Aorta (tissue), 5 donors: Measurements from ENCODE around the gene KIAA0930. TPM values are rescaled to one million over a fixed set of nuclear protein-coding genes. Genes with fewer than 3 reads are reported as not detected.
A peak's percentile ranks its signal among the peaks of the same experiment; 100 is the strongest.

Source experiments
- ATAC-seq: fragments of 200-7000 bp; cut with Tn5 transposase; one replicate; pipeline ENCODE4 v1.9.1; 2022; ENCODE audit warnings: moderate library complexity; ENCODE audit not compliant: low FRiP score
- DNase-seq, 2 donors: peaks; one replicate each; pipeline ENCODE4 v3.0.0-alpha.2; 2020
- H3K27ac ChIP-seq, 2 donors: one replicate each; pipeline ENCODE4 v1.5.1; 2013; ENCODE audit warnings: low read length in 2 of 2, mild to moderate bottlenecking in 2 of 2, moderate library complexity in 2 of 2, control low read depth in 1 of 2, inconsistent platforms in 1 of 2, low read depth in 1 of 2
- H3K27me3 ChIP-seq, 2 donors: one replicate each; pipeline ENCODE4 v1.6.1; 2013; ENCODE audit warnings: control low read depth in 1 of 2, low read length in 1 of 2, mild to moderate bottlenecking in 1 of 2, moderate library complexity in 1 of 2; ENCODE audit not compliant: insufficient read depth in 2 of 2, control insufficient read depth in 1 of 2
- H3K36me3 ChIP-seq, 2 donors: one replicate each; pipeline ENCODE4 v1.6.1; 2013; ENCODE audit warnings: control low read depth in 1 of 2, low read length in 1 of 2, mild to moderate bottlenecking in 1 of 2; ENCODE audit not compliant: insufficient read depth in 2 of 2, control insufficient read depth in 1 of 2
- H3K4me1 ChIP-seq, 2 donors: one replicate each; pipeline ENCODE4 v1.6.1; 2013; ENCODE audit warnings: low read length in 2 of 2, control low read depth in 1 of 2, mild to moderate bottlenecking in 1 of 2, moderate library complexity in 1 of 2; ENCODE audit not compliant: insufficient read depth in 2 of 2, control insufficient read depth in 1 of 2
- H3K4me3 ChIP-seq, 2 donors: one replicate each; pipeline ENCODE4 v1.5.1; 2013; ENCODE audit warnings: low read length in 2 of 2, control low read depth in 1 of 2, mild to moderate bottlenecking in 1 of 2
- H3K9me3 ChIP-seq: one replicate; pipeline ENCODE4 v1.6.1; 2013; ENCODE audit warnings: mild to moderate bottlenecking, low read length; ENCODE audit not compliant: control insufficient read depth
- WGBS, 2 donors: extraction: QIAGEN DNeasy Blood & Tissue Kit; methylation state at CpG; one replicate each; pipeline ENCODE4 v1.1.7; 2013; 5-methylcytosine and 5-hydroxymethylcytosine counted together
- intact Hi-C, 2 donors: fragments of 100-400 bp; cut with DNase I; formaldehyde crosslinking; loops; one replicate each; pipeline versions ENCODE4 v1.14.2 to v1.15.0; 2022
- polyA plus RNA-seq, 2 donors: library from polyadenylated mRNA; stranded (reverse); fragments of 200-250 nt; gene quantifications; one replicate each; pipeline ENCODE4 v1.2.3, GENCODE V29; 2013
- total RNA-seq, 2 donors: library from RNA; stranded (reverse); fragmentation: NEBNext Ultra II Directional; extraction: Animal tissue kit (Norgen Biotek cat#: 25700); gene quantifications; one replicate each; pipeline ENCODE4 v1.2.1, GENCODE V29; 2021
- donor health status: healthy with polysubstance abuse.
- donor health status: Bipolar disorder and iron deficiency.
- donor health status: DM: no; HTN: no; CAD: no.
- donor health status: DM: no; HTN: no; CAD: no.
- donor health status: DM: yes; HTN: yes; CAD: no.

The KIAA0930 gene
- total and polyA plus RNA-seq, 4 donors, result 36.6 to 101 (median 65.3) TPM

DNA sequence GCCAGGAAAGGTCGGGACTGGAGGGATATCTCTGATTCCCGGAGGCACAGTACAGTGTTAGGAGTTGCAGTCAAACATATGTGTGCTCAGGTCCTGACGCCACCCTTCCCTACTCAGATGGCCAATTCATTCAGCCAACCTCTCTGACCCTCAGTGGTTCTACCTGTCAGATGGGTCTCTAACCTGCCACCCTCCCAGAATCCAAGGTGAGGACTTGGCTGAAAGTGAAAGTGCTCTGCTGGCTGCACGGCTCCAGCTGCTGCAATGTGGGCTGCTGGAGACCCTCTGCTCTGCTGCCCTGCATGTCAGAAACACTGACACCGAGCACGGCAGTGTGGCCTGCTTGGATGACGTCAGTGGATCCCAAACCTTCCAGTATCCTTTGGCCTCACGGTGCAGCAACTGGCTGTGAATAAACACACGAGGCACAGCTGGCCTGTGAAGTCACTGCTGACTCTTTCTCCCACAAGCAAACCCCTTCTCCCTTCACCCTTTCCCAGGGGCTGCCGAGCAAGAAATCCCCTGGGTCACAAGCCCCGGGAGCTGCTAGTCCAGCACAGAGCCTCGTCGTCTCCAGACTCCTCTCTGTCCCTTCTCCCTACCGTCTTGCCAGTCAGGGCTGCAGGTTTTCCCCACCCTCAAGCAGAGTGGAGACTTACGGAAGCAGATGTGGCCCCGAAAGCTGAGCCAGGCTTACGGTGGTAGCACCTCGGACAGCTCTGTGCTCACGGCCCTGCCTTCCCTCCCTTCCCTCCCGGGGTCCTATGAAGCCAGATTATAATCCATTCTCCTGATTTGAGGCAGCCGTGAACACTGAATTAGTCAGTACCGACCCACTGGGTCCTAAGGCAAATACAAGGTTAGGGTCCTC, 24.3 kb downstream of the KIAA0930 start:
- no peak overlapping the region for H3K27ac ChIP-seq
- H3K4me1 ChIP-seq, result no peaks in the 10 kb centered on the region
- H3K36me3 ChIP-seq, result no peaks in the 10 kb centered on the region
- ATAC-seq (no peak), DNase-seq (peak; percentile 32 to 54)
- H3K4me3 ChIP-seq, result no peak overlapping the region
- no peaks in the 10 kb centered on the region for H3K9me3 ChIP-seq
- intact Hi-C loops, result no loop called here
- WGBS, 2 donors, result 39 to 41% methylated on average over 22 of the region's 22 CpGs
- H3K27me3 ChIP-seq, result no peaks in the 10 kb centered on the region

DNA sequence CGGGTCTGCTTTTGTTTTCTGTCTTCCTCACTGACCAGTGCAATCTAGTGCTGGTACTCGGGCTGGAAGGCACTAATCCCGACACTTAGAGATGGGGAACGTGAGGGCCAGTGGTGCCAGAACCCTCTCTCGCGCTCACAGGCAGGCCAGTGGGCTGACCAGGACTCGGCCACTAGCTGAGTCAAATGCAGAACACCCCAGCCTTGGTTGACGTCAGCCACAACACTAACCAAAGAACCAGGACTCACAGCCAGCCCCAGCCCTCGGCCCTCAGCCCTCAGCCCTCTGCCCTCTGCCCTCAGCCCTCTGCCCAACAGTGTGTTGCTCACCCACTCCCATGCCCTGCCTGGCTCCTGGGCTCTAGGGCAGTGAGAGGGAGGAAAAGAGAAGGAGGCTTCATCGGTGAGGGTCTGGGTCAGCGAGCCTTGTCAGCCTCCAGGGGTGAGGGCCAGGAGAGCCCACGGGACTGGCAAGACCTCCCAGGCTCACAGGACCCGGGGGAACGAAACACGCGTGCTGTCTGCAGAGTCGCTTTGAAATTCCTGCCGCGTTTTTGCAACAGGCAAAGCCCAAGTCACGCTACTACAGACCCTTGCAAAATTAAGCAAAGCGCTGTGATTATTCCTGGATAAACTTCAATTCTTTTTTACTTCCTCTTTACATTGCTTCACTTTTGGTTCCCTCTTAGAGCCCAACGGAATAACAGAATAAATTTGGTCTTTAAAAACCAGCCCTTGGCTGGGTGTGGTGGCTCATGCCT, 27.5 kb downstream of the KIAA0930 start:
- H3K36me3 ChIP-seq, result no peaks in the 10 kb centered on the region
- peak overlapping the region; percentile 49 to 64 for H3K27ac ChIP-seq
- peak overlapping the region; percentile 22 to 30 for H3K4me3 ChIP-seq
- intact Hi-C loops, result no loop called here
- H3K27me3 ChIP-seq, result no peaks in the 10 kb centered on the region
- H3K4me1 ChIP-seq, result no peaks in the 10 kb centered on the region
- ATAC-seq (peak; percentile 77), DNase-seq (peak; percentile 87 to 88)
- 34 to 48% methylated on average over 22 of the region's 22 CpGs for WGBS, 2 donors
- no peaks in the 10 kb centered on the region for H3K9me3 ChIP-seq

DNA sequence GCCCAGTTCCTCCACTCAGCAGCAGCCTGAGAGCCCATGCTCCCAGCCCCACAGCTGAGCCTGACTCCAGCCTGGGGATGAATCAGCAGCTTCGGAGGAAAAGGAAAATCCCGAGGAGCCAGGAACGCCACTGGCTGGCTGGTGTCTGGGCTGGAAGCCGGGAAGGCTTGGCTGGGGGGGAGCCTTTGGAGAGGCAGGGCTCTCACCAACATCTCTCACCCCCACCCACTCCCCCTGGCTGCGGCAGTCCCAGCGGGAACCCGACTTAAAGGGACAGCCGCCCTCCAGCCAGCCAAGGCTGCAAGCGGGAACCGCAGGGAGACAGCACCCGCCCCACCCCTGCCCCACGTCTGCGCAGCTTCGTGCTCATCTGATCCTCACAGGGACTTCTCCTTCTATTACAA, 28.4 kb downstream of the KIAA0930 start:
- peak overlapping the region in 1 of 2 donors; percentile 64 for H3K27ac ChIP-seq

DNA sequence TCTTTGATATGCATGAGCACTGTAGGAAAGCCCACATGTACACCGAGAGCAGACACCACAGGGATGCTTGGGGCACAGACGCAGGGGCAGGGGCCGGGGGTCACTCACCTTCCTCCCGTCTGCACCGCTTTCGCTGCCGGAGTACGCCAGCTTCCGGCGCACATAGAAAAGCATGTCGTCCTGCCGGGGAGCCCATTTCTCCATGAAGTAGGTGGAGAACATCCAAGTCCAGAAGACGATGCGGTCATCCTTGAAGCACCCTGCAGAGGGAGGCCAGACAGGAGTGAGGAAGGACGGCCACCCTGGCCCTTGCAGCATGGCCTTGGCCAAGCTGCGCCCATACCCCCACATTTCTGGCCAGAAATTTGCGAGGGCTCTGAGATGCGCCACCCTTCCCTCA, 28.8 kb downstream of the KIAA0930 start:
- intact Hi-C loops, result loop anchor here in 1 of 2 donors (2.0 kb wide), 1 partner anchor 47 kb away; no protein-coding TSS in a partner anchor
- peak in 1 of 2 donors; percentile 67 for DNase-seq
- Histone ChIP-seq H3K27ac (peak overlapping the region in 1 of 2 donors; percentile 64), H3K9me3 (no peaks in the 10 kb centered on the region), H3K4me3 (peak overlapping the region in 1 of 2 donors; percentile 28), H3K27me3 (no peaks in the 10 kb centered on the region), H3K36me3 (no peaks in the 10 kb centered on the region), H3K4me1 (no peaks in the 10 kb centered on the region)
- 54 to 62% methylated on average over 18 of the region's 18 CpGs for WGBS, 2 donors
- peak; percentile 27 for ATAC-seq

More for the DNA sequence above, 28.4 kb downstream of the KIAA0930 start:
- 4 to 5% methylated on average over 14 of the region's 14 CpGs for WGBS, 2 donors
- Histone ChIP-seq H3K9me3 (no peaks in the 10 kb centered on the region), H3K27me3 (no peaks in the 10 kb centered on the region), H3K4me1 (no peaks in the 10 kb centered on the region), H3K36me3 (no peaks in the 10 kb centered on the region), H3K4me3 (peak overlapping the region; percentile 28 to 30)
- intact Hi-C loops, result no loop called here
- ATAC-seq (peak; percentile 91), DNase-seq (peak; percentile 94)

DNA sequence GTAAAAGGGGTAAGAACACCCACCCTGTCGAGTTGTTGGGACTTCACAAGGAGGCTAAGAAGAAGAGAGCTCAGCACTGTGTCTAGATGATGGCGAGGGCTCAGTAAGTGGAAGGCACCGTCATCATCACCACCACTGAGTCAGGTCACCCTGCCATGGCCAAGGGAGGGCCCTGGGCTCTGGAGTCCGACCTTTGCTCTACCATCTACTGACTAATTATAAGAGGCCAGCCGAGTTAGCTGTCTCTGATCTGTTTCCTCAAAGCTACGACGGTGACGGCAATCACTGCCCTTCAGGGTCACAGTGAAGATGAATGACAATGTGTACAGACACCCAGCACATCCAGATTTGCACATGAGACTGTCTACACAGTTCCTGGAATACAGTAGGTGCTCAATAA, 29.3 kb downstream of the KIAA0930 start:
- Histone ChIP-seq H3K27ac (peak overlapping the region in 1 of 2 donors; percentile 64), H3K36me3 (no peaks in the 10 kb centered on the region), H3K27me3 (no peaks in the 10 kb centered on the region), H3K4me1 (no peaks in the 10 kb centered on the region), H3K4me3 (peak overlapping the region in 1 of 2 donors; percentile 28), H3K9me3 (no peaks in the 10 kb centered on the region)
- intact Hi-C loops, result loop anchor here in 1 of 2 donors (2.0 kb wide), 1 partner anchor 47 kb away; no protein-coding TSS in a partner anchor
- DNase-seq, result peak; percentile 42 to 59
- ATAC-seq, result no peak
- 90 to 91% methylated on average over 8 of the region's 8 CpGs for WGBS, 2 donors

DNA sequence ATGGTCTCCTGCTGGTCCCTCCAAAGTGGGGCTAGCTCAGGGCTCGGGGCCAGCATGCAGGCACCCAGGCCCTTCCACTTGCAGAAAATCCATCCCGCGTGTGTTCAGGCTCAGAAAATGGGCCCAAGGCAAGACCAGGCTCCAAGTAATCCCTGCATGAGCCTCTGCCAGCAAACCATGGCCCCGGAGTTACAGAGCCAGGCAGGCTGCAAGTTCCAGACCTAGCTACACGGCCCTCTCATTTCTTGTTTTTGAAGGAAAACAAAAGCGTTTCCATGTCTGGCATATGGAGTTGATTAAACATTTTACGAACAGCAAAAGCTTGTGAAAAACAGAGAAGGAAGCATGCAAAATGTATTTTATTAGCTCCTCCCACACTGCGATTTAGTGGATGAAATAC, 29.7 kb downstream of the KIAA0930 start:
- no peak overlapping the region for H3K27ac ChIP-seq
- H3K36me3 ChIP-seq, result no peaks in the 10 kb centered on the region
- no peaks in the 10 kb centered on the region for H3K9me3 ChIP-seq
- DNase-seq (peak in 1 of 2 donors; percentile 48), ATAC-seq (no peak)
- 62 to 76% methylated on average over 8 of the region's 8 CpGs for WGBS, 2 donors
- intact Hi-C loops, result loop anchor here in 1 of 2 donors (2.0 kb wide), 1 partner anchor 46 kb away; no protein-coding TSS in a partner anchor
- H3K4me1 ChIP-seq, result no peaks in the 10 kb centered on the region
- H3K4me3 ChIP-seq, result no peak overlapping the region
- no peaks in the 10 kb centered on the region for H3K27me3 ChIP-seq

DNA sequence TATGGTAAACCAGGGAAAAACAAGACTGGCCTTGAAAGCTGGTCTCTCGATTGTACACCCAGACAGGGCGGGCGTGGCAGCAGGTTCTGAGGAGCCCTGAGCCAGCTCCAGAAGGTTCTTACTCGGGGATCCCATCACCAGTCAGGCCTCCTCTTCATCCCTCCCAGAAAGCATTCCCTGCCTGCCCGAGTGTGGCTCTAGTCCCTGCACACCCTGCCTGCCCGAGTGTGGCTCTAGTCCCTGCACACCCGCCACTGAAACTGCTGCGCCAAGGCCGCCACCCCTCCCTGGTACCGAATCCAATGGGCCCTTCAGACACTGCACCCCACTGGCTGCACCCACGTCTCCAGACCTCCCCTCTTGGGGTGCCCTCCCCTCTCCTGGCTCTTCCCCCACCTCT, 30.1 kb downstream of the KIAA0930 start:
- 85 to 86% methylated on average over 11 of the region's 11 CpGs for WGBS, 2 donors
- no peak for ATAC-seq
- intact Hi-C loops, result loop anchor here in 1 of 2 donors (2.0 kb wide), 1 partner anchor 46 kb away; no protein-coding TSS in a partner anchor
- Histone ChIP-seq H3K4me3 (no peak overlapping the region), H3K27ac (no peak overlapping the region), H3K36me3 (no peaks in the 10 kb centered on the region), H3K9me3 (no peaks in the 10 kb centered on the region), H3K4me1 (no peaks in the 10 kb centered on the region), H3K27me3 (no peaks in the 10 kb centered on the region)
- DNase-seq, result peak; percentile 42 to 65

DNA sequence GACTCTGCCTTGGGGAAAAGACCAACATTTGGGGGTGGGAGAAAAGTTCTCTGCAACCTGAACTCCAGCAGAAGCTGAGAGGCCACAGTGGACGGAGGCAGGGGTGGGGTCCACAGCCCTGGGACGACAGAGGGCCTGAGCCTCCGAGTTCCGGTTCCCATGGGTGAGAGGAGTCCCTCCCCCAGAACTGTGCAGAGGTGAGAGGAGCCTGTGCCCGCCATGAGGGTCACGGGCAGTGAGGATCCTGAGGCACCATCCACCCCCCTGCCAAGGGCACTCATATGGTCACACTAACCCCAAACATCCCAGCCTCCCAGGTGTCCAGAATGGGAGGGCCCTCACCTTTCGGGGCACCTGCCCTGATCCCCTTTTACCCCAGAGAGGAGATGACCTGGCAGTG, 30.5 kb downstream of the KIAA0930 start:
- Histone ChIP-seq H3K36me3 (no peaks in the 10 kb centered on the region), H3K4me3 (no peak overlapping the region), H3K4me1 (no peaks in the 10 kb centered on the region), H3K27me3 (no peaks in the 10 kb centered on the region), H3K9me3 (no peaks in the 10 kb centered on the region), H3K27ac (no peak overlapping the region)
- no peak for ATAC-seq
- intact Hi-C loops, result loop anchor here in 1 of 2 donors (2.0 kb wide), 1 partner anchor 45 kb away; no protein-coding TSS in a partner anchor
- 88 to 92% methylated on average over 7 of the region's 7 CpGs for WGBS, 2 donors
- peak; percentile 31 to 57 for DNase-seq
